HG03103 (cell line): Measurements from ENCODE around the gene TMEM131.

Experiments
- ATAC-seq: cut with Tn5 transposase; IDR thresholded peaks from one replicate; pipeline ENCODE4 v1.9.1; 2021; ENCODE audit warnings: low read depth; ENCODE audit not compliant: unreplicated experiment

Gene TMEM131

GRCh38 chr2:97732436-97733340 is 263.1 kb downstream of the TMEM131 start:
- ATAC-seq: no peak

GRCh38 chr2:97731274-97732020 is 264.3 kb downstream of the TMEM131 start:
- ATAC-seq: no peak

GRCh38 chr2:97730245-97730644 is 265.5 kb downstream of the TMEM131 start:
- no peak for ATAC-seq

- ATAC-seq: no peak
These were observed 267.5 kb downstream of the TMEM131 start for GRCh38 chr2:97728091-97728731.

DNA sequence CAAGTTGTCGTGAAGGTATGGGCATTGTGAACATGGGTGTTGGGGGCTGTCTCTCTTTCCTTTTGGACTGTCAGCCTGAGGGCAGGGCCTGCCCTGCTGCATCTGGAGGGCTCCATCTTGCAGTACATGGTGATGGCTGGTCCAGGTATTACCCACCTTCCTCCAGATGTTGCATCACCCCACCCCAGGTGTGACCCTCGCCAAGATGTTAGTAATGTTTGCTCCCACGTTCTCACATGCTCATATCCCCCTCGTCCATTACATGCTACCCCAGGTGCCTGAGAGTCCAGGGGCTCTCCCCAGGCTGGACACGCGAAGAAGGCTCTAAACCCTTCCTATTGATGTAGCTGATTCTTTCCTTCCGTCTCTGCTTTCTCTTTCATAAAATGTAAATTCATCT is 268.5 kb downstream of the TMEM131 start:
- ATAC-seq: no peak

GRCh38 chr2:97726261-97727064 is 269.3 kb downstream of the TMEM131 start:
- no peak for ATAC-seq

DNA sequence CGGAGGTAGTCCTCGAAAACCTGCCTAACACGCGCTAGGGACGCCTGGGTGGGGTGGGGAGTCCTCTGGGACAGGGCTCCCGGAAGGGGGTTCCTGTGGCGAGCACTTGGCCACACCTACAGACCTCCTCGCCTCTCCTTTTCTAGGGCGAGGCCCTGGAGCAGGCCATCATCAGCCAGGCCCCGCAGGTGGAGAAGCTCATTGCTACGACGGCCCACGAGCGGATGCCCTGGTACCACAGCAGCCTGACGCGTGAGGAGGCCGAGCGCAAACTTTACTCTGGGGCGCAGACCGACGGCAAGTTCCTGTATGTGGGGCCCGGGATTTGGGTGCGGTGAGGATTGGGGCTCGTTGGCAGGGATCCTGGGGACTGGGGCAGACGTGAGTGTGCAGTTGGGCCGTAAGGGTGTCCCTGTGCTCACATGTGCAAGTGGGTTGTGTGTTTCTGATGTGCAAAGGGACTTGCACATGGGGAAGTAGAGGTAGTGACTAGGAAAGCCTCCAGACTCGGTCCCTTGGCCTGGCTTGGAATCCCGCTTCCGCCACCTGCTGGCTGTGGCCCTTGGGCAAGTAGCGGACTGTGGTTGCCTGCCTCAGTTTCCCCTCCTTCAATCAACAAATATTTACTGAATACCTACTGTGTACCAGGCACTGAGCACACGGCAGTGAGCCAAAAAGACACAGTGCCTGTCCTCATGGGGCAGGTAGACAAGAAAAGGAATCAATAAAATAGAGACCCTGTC is 270.6 kb downstream of the TMEM131 start:
- ATAC-seq: no peak

- no peak for ATAC-seq
These were observed 271.2 kb downstream of the TMEM131 start for GRCh38 chr2:97724501-97724900.

GRCh38 chr2:97724073-97724410 is 271.7 kb downstream of the TMEM131 start:
- no peak for ATAC-seq

DNA sequence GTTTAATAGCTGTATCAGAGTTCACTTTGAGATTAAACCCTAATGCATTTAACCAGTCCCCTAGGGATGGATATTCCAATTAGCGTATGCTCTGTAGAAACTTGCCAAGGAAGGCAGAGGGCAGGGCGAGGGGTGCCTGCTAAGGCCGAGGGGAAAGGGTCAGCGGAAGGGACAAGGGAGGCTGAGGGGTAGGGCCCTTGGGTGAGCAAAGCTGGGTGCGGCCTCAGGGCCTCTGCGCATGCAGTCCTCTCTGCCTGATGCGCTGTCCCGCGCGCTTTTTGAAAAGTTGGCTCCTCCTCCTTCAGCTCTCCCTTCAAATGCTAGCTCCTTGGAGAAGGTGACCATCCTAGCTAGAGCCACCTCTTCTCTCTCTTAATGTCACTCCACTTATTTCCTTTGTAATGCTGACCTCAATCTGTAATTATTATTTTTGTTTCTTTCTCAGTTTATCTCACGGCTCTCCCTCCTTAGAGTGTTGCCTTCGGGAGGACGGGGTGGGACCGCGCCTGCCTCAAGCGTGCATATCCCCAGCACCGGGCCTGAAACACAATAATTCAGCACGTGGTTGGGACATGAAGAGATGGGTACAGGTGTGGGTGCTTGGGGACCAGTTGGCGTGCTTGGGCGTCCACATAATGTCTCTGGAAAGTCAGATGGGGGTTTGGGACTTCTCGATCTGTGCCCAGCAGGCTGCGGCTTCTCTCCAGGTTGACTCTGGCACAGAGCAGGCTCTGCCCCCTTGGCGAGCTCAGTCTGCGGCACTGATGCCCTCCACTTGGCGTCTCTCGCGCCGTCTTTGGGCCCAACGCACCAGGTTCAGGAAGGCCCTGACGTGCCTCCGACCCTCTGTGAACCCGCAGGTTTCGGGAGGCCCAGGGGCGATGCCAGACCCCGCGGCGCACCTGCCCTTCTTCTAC is 272.3 kb downstream of the TMEM131 start:
- ATAC-seq: no peak

DNA sequence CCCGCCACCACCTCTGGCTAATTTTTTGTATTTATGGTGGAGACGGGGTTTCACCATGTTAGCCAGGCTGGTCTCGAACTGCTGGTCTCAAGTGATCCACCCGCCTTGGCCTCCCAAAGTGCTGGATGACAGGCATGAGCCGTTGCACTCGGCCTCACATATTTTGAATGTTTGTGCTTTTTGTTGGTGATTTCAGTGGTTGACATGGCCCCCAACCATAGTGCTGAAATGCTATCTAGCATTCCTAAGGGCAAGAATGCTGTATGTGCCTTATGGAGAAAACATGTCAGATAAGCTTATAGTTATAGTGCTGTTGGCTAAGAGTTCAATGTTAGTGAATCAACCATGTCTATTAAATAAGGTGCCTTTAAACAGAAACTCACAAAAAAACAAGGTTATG is 273.5 kb downstream of the TMEM131 start:
- ATAC-seq: no peak

DNA sequence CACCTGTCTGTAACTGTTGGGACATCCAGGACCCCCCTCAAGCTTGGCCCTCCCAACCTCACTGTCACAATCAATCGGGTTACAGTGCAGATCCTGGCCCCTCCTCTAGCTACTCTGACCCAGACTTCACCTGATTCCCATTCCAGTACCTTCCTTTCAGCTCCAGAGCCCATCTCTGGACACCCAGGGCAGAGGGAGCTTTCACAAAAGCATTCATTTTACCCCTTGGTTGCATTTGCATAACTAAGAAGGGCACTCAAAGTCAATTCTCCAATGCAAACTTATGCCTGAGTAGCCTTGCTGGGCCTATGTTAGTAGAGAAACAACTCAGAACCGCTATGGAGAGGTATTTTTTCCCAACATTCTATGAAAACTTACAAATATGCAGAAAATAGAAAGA is 275.0 kb downstream of the TMEM131 start:
- no peak for ATAC-seq

- ATAC-seq: no peak
These were observed 276.2 kb downstream of the TMEM131 start for GRCh38 chr2:97719362-97720155.

DNA sequence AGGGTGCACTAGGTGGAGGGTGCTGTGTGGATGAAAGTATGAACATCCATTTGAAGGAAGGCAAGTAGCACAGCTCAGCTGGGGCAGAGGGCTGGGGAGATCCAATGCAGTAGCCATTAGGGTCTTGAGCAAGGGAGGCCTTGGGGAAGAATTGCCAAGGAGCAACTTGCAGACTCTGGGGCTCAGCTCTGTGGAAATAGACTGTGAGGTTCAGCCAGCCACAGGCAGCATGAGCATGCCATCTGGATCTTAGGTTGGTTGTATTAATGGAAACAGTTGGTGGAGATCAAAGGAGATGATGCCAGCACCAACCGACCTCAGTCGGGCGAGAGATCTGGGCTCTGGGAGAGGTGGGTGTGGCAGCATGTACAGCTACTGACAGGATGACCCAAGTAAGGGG is 276.8 kb downstream of the TMEM131 start:
- ATAC-seq: no peak

DNA sequence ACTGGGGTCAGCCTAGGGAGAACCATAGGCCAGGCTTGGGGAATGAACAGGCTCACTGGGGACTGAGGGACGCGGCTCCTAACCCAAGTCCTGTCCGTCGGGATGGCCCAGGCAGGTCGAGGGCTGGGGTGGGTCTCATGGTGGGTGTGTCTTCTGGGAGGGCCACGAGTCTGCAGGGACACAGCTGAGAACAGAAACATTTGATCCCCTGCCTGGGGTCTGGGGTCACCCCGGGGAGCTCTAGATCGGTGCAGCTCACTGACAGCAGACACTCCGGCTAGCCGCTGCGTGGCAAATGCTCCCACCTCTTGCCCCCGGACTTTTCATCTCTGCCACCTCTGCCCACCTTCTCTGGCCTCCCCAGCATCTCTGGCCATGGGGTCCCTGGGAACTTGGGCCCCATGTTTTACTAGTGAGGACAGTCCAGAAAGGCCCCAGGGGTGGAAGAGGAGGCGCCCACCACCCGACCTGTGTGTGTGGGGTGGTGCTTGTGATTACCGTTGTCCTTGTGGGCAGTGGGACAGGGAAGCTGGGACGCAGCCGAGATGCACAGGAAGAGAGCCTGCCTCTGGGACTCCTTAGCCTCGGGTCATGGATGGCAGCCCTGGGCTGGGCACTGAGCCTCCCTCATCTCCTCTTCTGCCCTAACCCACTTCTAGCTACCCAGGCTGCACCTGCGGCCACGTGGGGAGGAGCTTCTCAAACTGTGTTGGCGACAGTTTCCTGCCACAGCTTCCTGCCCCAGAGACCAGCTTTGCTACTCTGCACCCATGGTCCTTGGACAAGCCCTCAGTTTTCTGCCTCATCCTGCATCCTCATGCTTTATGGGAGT is 277.5 kb downstream of the TMEM131 start:
- no peak for ATAC-seq

DNA sequence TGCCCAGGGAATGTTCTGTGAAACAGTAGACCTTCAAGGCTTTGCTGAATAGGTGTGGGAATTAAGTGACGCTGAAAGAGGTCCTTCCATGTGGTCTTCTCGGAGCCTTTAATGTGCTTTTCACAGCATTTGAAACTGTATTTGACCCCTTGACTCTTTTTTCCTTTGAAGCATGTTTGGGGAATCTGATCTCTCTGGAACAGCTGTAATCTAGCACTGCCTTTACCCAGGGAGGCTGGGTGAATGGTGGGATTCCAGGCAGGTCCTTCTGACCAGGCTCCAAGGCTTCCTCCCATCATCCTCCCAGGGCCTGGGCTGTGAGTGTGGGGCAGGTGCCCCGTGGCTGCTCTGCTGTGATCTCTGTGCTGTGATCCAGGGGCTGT is 278.1 kb downstream of the TMEM131 start:
- no peak for ATAC-seq
